WERI-Rb-1 (cell line): Measurements from ENCODE around the gene OR10H5.
"Not testable (repeated sequence)": the region's sequence is repeated elsewhere in the genome, so short reads cannot be mapped to it uniquely, and the experiment has no call there.

ENCODE experiments used
- DNase-seq: peaks from one replicate; pipeline ENCODE4 v3.0.0-alpha.2; 2020
- H3K27ac ChIP-seq: fragments of 250-450 bp; sonication (Bioruptor Pico); 2 replicates; pipeline ENCODE4 v1.5.1; 2020; ENCODE audit warnings: mild to moderate bottlenecking, moderate library complexity
- H3K27me3 ChIP-seq: fragments of 250-450 bp; sonication (Bioruptor Pico); 2 replicates; pipeline ENCODE4 v1.5.1; 2021; ENCODE audit warnings: mild to moderate bottlenecking, low read depth, moderate library complexity; ENCODE audit not compliant: insufficient read depth, severe bottlenecking
- H3K36me3 ChIP-seq: fragments of 250-450 bp; sonication (Bioruptor Pico); 2 replicates; pipeline ENCODE4 v1.5.1; 2020; ENCODE audit warnings: mild to moderate bottlenecking, moderate library complexity
- H3K4me3 ChIP-seq: 2 replicates; pipeline ENCODE4 v1.5.1; 2011; ENCODE audit warnings: low read depth, mild to moderate bottlenecking, control low read depth, low read length
- H3K9me3 ChIP-seq: fragments of 250-450 bp; sonication (Bioruptor Pico); 2 replicates; pipeline ENCODE4 v1.5.1; 2021; ENCODE audit warnings: mild to moderate bottlenecking, moderate library complexity; ENCODE audit not compliant: severe bottlenecking
- CTCF ChIP-seq: IDR thresholded peaks from 2 replicates; pipeline ENCODE4 v1.5.1; 2011; ENCODE audit warnings: low read depth, mild to moderate bottlenecking, control low read depth, inconsistent platforms, low read length

OR10H5 gene

GRCh38 chr19:15790096-15790495, 2.6 kb downstream of the OR10H5 start:
- no peaks in the 10 kb centered on the region for H3K36me3 ChIP-seq
- H3K9me3 ChIP-seq: no peaks in the 10 kb centered on the region
- no peak for DNase-seq
- peaks cover 67% of the 10 kb centered on the region for H3K27me3 ChIP-seq
- H3K27ac ChIP-seq: no peak overlapping the region
- no peak for TF ChIP-seq CTCF
- no peak overlapping the region for H3K4me3 ChIP-seq

GRCh38 chr19:15794279-15794678, 6.8 kb downstream of the OR10H5 start:
- H3K27me3 ChIP-seq: peaks cover 73% of the 10 kb centered on the region
- H3K9me3 ChIP-seq, DNase-seq: not testable (repeated sequence)

GRCh38 chr19:15810335-15810734, 22.9 kb downstream of the OR10H5 start:
- H3K36me3 ChIP-seq: no peaks in the 10 kb centered on the region
- TF ChIP-seq CTCF: no peak
- no peak overlapping the region for H3K4me3 ChIP-seq
- H3K27ac ChIP-seq: no peak overlapping the region
- no peaks in the 10 kb centered on the region for H3K9me3 ChIP-seq
- DNase-seq: no peak
- H3K27me3 ChIP-seq: peaks cover 63% of the 10 kb centered on the region

More at GRCh38 chr19:15794279-15794678, 6.8 kb downstream of the OR10H5 start:
- H3K27ac ChIP-seq, H3K36me3 ChIP-seq, H3K4me3 ChIP-seq: not testable (repeated sequence)

- TF ChIP-seq CTCF: no peak
- H3K36me3 ChIP-seq: no peaks in the 10 kb centered on the region
- H3K4me3 ChIP-seq: no peak overlapping the region
- no peak for DNase-seq
- no peaks in the 10 kb centered on the region for H3K9me3 ChIP-seq
- no peak overlapping the region for H3K27ac ChIP-seq
- H3K27me3 ChIP-seq: peaks cover 71% of the 10 kb centered on the region
Observed at GRCh38 chr19:15811476-15811875, 24.0 kb downstream of the OR10H5 start.

- no peak for TF ChIP-seq CTCF
- Histone ChIP-seq H3K36me3 (no peaks in the 10 kb centered on the region), H3K4me3 (no peak overlapping the region), H3K9me3 (no peaks in the 10 kb centered on the region), H3K27me3 (peaks cover 73% of the 10 kb centered on the region), H3K27ac (no peak overlapping the region)
- DNase-seq: no peak
Observed at GRCh38 chr19:15812060-15812722, 24.7 kb downstream of the OR10H5 start.

GRCh38 chr19:15813916-15814315, 26.5 kb downstream of the OR10H5 start:
- no peaks in the 10 kb centered on the region for H3K36me3 ChIP-seq
- no peak for DNase-seq
- no peak overlapping the region for H3K4me3 ChIP-seq
- H3K27me3 ChIP-seq: peaks cover 76% of the 10 kb centered on the region
- no peaks in the 10 kb centered on the region for H3K9me3 ChIP-seq
- TF ChIP-seq CTCF: no peak
- H3K27ac ChIP-seq: no peak overlapping the region
